Osteoblast (primary cell): ENCODE results near the gene ZNF460. TPM values are rescaled to one million over a fixed set of nuclear protein-coding genes. Genes with fewer than 3 reads are reported as not detected.
A peak's percentile ranks its signal among the peaks of the same experiment; 100 is the strongest.

Experiments
- DNase-seq: peaks from one replicate; pipeline ENCODE4 v3.0.0; 2011; ENCODE audit warnings: low spot score, mixed read lengths; ENCODE audit not compliant: insufficient read length; ENCODE audit errors: missing footprints
- H2AFZ ChIP-seq: 2 replicates; pipeline ENCODE4 v1.6.0; 2011; ENCODE audit warnings: mild to moderate bottlenecking, low read length
- H3K27ac ChIP-seq: 2 replicates; pipeline ENCODE4 v1.5.1; 2011; ENCODE audit warnings: mild to moderate bottlenecking, low read depth, low read length, moderate library complexity
- H3K27me3 ChIP-seq: 2 replicates; pipeline ENCODE4 v1.6.0; 2012; ENCODE audit warnings: mild to moderate bottlenecking, control low read depth, inconsistent platforms, low read length, moderate library complexity; ENCODE audit not compliant: insufficient read depth
- H3K36me3 ChIP-seq: 2 replicates; pipeline ENCODE4 v1.5.1; 2011; ENCODE audit warnings: mild to moderate bottlenecking, low read length, control low read depth, moderate library complexity; ENCODE audit not compliant: insufficient read depth
- H3K4me1 ChIP-seq: 2 replicates; pipeline ENCODE4 v1.5.1; 2011; ENCODE audit warnings: mild to moderate bottlenecking, low read length, control low read depth, moderate library complexity; ENCODE audit not compliant: insufficient read depth
- H3K4me2 ChIP-seq: 2 replicates; pipeline ENCODE4 v1.6.0; 2011; ENCODE audit warnings: mild to moderate bottlenecking, low read length; ENCODE audit not compliant: insufficient read depth
- H3K4me3 ChIP-seq: fragments of 200-600 bp; sonication (generic); 3 replicates; pipeline ENCODE4 v1.5.1; 2012; ENCODE audit warnings: mild to moderate bottlenecking, low read length, inconsistent platforms; ENCODE audit not compliant: insufficient read depth
- H3K79me2 ChIP-seq: 2 replicates; pipeline ENCODE4 v1.6.0; 2012; ENCODE audit warnings: mild to moderate bottlenecking, low read length, control low read depth, inconsistent platforms; ENCODE audit not compliant: insufficient read depth
- H3K9me3 ChIP-seq: 2 replicates; pipeline ENCODE4 v1.5.1; 2011; ENCODE audit warnings: low read depth, low read length, control low read depth
- H4K20me1 ChIP-seq: 2 replicates; pipeline ENCODE4 v1.6.0; 2012; ENCODE audit warnings: mild to moderate bottlenecking, low read length, control low read depth; ENCODE audit not compliant: insufficient read depth
- CTCF ChIP-seq: IDR thresholded peaks from 2 replicates; pipeline ENCODE4 v1.5.1; 2011; ENCODE audit warnings: mild to moderate bottlenecking, low read depth, low read length, moderate library complexity; ENCODE audit errors: extremely low read depth
- total RNA-seq: library from RNA; depleted of rRNA; stranded (reverse); fragments of >200 nt; gene quantifications from 2 replicates; pipeline ENCODE4 v1.2.3, GENCODE V29; 2012

The ZNF460 gene
- total RNA-seq = 101 and 115 TPM in 2 replicates

GRCh38 chr19:57280165-57280961 lies at the start of gene ZNF460:
Gene ZNF460, plus strand, starts transcription at chr19:57280485. Its CDS starts 322 bp downstream, at chr19:57280807.
- Histone ChIP-seq H3K79me2 (peaks cover 52% of the 10 kb centered on the region), H2AFZ (peak within 1 kb of the TSS; percentile 85), H3K4me3 (peak within 1 kb of the TSS; percentile 80), H4K20me1 (peaks cover 20% of the 10 kb centered on the region), H3K36me3 (peaks cover 17% of the 10 kb centered on the region), H3K4me2 (peak within 1 kb of the TSS; percentile 97), H3K9me3 (no peaks in the 10 kb centered on the region), H3K4me1 (peaks cover 20% of the 10 kb centered on the region), H3K27ac (peak within 1 kb of the TSS; percentile 99), H3K27me3 (no peaks in the 10 kb centered on the region)
- peak; percentile 97 for DNase-seq
- TF ChIP-seq CTCF = no peak

GRCh38 chr19:57231686-57232085 lies 48.6 kb upstream of the ZNF460 start:
- H3K9me3 ChIP-seq = no peaks in the 10 kb centered on the region
- H2AFZ ChIP-seq = no peak overlapping the region
- TF ChIP-seq CTCF = no peak

GRCh38 chr19:57233207-57233606 lies 47.1 kb upstream of the ZNF460 start:
- H3K4me2 ChIP-seq = no peak overlapping the region
- no peaks in the 10 kb centered on the region for H3K9me3 ChIP-seq
- TF ChIP-seq CTCF = no peak
- no peak overlapping the region for H2AFZ ChIP-seq
- H3K27me3 ChIP-seq = no peaks in the 10 kb centered on the region
- no peaks in the 10 kb centered on the region for H3K36me3 ChIP-seq
- no peaks in the 10 kb centered on the region for H4K20me1 ChIP-seq
- H3K27ac ChIP-seq = no peak overlapping the region
- H3K4me1 ChIP-seq = no peaks in the 10 kb centered on the region
- no peak for DNase-seq
- H3K4me3 ChIP-seq = no peak overlapping the region
- H3K79me2 ChIP-seq = no peaks in the 10 kb centered on the region

More at GRCh38 chr19:57231686-57232085, 48.6 kb upstream of the ZNF460 start:
- Histone ChIP-seq H3K79me2 (no peaks in the 10 kb centered on the region), H3K27ac (no peak overlapping the region), H4K20me1 (no peaks in the 10 kb centered on the region), H3K27me3 (no peaks in the 10 kb centered on the region), H3K36me3 (no peaks in the 10 kb centered on the region), H3K4me2 (no peak overlapping the region), H3K4me1 (no peaks in the 10 kb centered on the region), H3K4me3 (no peak overlapping the region)
- no peak for DNase-seq

- no peak for DNase-seq
- Histone ChIP-seq H3K9me3 (no peaks in the 10 kb centered on the region), H3K27ac (peak overlapping the region; percentile 90), H3K4me1 (peaks cover 14% of the 10 kb centered on the region), H4K20me1 (peaks cover 6% of the 10 kb centered on the region), H3K79me2 (peaks cover 43% of the 10 kb centered on the region), H3K4me2 (peak overlapping the region; percentile 94), H3K4me3 (peak overlapping the region; percentile 92), H3K36me3 (peaks cover 10% of the 10 kb centered on the region), H2AFZ (peak overlapping the region; percentile 100), H3K27me3 (no peaks in the 10 kb centered on the region)
- TF ChIP-seq CTCF = no peak
These were observed 40.3 kb upstream of the ZNF460 start for GRCh38 chr19:57239982-57240310.
